Measurements from ENCODE around the gene BCAS3.

DNA sequence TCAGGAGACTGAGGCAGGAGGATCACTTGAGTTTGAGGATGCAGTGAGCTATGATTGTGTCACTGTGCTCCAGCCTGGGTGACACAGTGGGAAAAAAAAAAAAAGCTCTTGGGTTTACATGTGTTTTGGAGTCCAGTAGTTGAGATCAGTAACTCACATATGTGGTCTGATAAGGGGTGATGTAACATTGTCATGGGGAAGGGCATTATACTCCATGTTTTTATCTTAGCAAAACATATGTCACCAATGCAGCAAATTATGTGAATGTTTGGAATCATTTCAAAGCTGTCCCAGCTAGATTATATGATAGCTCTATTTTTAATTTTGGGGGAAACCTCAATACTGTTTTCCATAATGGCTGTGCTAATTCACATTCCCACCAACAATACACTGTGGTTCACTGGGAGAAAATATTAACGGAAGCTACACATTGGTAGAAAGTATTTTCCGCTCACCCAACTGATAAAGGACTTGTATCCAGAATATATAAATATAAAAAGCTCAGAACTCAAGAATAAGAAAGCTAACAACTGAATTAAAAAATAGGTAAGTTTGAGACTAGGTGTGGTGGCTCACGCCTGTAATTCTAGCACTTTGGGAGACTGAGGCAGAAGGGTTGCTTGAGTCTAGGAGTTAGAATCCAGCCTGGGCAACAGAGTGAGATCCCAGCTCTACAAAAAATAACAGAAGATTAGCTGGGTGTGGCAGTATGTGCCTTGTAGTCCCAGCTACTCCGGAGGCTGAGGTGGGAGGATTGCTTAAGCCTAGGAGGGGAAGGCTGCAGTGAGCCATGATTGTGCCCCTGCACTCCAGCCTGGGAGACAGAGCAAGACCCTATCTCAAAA is 497.9 kb downstream of the BCAS3 start:
- TF ChIP-seq POLR2A (IDR thresholded peaks at IDR 0.05) = no peak
- TF ChIP-seq, protein P1, sequence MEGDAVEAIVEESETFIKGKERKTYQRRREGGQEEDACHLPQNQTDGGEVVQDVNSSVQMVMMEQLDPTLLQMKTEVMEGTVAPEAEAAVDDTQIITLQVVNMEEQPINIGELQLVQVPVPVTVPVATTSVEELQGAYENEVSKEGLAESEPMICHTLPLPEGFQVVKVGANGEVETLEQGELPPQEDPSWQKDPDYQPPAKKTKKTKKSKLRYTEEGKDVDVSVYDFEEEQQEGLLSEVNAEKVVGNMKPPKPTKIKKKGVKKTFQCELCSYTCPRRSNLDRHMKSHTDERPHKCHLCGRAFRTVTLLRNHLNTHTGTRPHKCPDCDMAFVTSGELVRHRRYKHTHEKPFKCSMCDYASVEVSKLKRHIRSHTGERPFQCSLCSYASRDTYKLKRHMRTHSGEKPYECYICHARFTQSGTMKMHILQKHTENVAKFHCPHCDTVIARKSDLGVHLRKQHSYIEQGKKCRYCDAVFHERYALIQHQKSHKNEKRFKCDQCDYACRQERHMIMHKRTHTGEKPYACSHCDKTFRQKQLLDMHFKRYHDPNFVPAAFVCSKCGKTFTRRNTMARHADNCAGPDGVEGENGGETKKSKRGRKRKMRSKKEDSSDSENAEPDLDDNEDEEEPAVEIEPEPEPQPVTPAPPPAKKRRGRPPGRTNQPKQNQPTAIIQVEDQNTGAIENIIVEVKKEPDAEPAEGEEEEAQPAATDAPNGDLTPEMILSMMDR (IDR thresholded peaks at IDR 0.05) = no peak

Measured in heart left ventricle (tissue), 13 donors.